SK-N-MC (cell line): Measurements from ENCODE around the gene MEN1.

Experiments
- DNase-seq: peaks from one replicate; pipeline ENCODE4 v3.0.0-alpha.2; 2011; ENCODE audit warnings: low read depth, low spot score
- H3K27ac ChIP-seq: fragments of 200-600 bp; sonication (generic); 2 replicates; pipeline ENCODE4 v1.5.1; 2016; ENCODE audit warnings: mixed run types
- H3K36me3 ChIP-seq: fragments of 200-600 bp; sonication (generic); 2 replicates; pipeline ENCODE4 v1.6.1; 2017; ENCODE audit warnings: antibody characterized with exemption, low read length, mixed read lengths; ENCODE audit not compliant: insufficient read depth
- H3K4me3 ChIP-seq: fragments of 200-600 bp; sonication (generic); 2 replicates; pipeline ENCODE4 v1.5.1; 2016
- H3K9ac ChIP-seq: fragments of 200-600 bp; sonication (generic); 2 replicates; pipeline ENCODE4 v1.8.0; 2017; ENCODE audit warnings: mixed run types, mixed read lengths; ENCODE audit not compliant: insufficient read length
- H3K9me3 ChIP-seq: fragments of 200-600 bp; sonication (generic); 2 replicates; pipeline ENCODE4 v1.6.1; 2017; ENCODE audit warnings: low read depth, mild to moderate bottlenecking, antibody characterized with exemption, low read length, moderate library complexity, mixed read lengths
- EZH2 ChIP-seq: fragments of 200-600 bp; sonication (generic); IDR thresholded peaks from one replicate; pipeline ENCODE4 v1.6.1; 2017; ENCODE audit warnings: antibody characterized with exemption
- FOXP2 ChIP-seq: optimal IDR thresholded peaks from 2 replicates; pipeline ENCODE3; 2011; ENCODE audit warnings: mild to moderate bottlenecking, moderate library complexity; ENCODE audit not compliant: insufficient read depth; ENCODE audit errors: extremely low read length, control extremely low read depth
- POLR2AphosphoS5 ChIP-seq: IDR thresholded peaks from 2 replicates; pipeline ENCODE4 v1.6.1; 2012; ENCODE audit warnings: mild to moderate bottlenecking, low read depth, low read length, borderline replicate concordance

MEN1 gene

GRCh38 chr11:64787526-64788320 is 22.6 kb downstream of the MEN1 start:
- H3K9me3 ChIP-seq, result no peaks in the 10 kb centered on the region
- H3K9ac ChIP-seq, result no peak overlapping the region
- no peak overlapping the region for H3K4me3 ChIP-seq
- TF ChIP-seq POLR2AphosphoS5 (0 out of 2 replicates have a peak, but pooled peaks have one; percentile 9), EZH2 (no peak)
- DNase-seq, result no peak
- H3K36me3 ChIP-seq, result no peaks in the 10 kb centered on the region
- no peak overlapping the region for H3K27ac ChIP-seq

GRCh38 chr11:64786308-64786707 is 24.0 kb downstream of the MEN1 start:
- DNase-seq, result no peak
- no peak overlapping the region for H3K4me3 ChIP-seq
- H3K27ac ChIP-seq, result no peak overlapping the region
- H3K36me3 ChIP-seq, result no peaks in the 10 kb centered on the region
- no peak for TF ChIP-seq FOXP2
- no peak for TF ChIP-seq EZH2
- no peak for TF ChIP-seq POLR2AphosphoS5
- H3K9me3 ChIP-seq, result no peaks in the 10 kb centered on the region
- no peak overlapping the region for H3K9ac ChIP-seq

- H3K27ac ChIP-seq, result no peak overlapping the region
- no peak for TF ChIP-seq EZH2
- no peak for TF ChIP-seq FOXP2
- no peak for TF ChIP-seq POLR2AphosphoS5
- no peak for DNase-seq
- H3K9ac ChIP-seq, result no peak overlapping the region
- no peaks in the 10 kb centered on the region for H3K9me3 ChIP-seq
- no peaks in the 10 kb centered on the region for H3K36me3 ChIP-seq
- H3K4me3 ChIP-seq, result no peak overlapping the region
These were observed 25.4 kb downstream of the MEN1 start for GRCh38 chr11:64784813-64785581.

- TF ChIP-seq FOXP2, result peak; percentile 85
- no peak for TF ChIP-seq EZH2
- peak; percentile 91 for TF ChIP-seq POLR2AphosphoS5
- Histone ChIP-seq H3K27ac (peak within 1 kb of the TSS; percentile 97), H3K4me3 (peak within 1 kb of the TSS; percentile 96), H3K9ac (peak within 1 kb of the TSS; percentile 99), H3K9me3 (no peaks in the 10 kb centered on the region), H3K36me3 (peaks cover 39% of the 10 kb centered on the region)
- DNase-seq, result peak; percentile 99
These were observed 31.7 kb downstream of the MEN1 start, which contains the start of gene SF1 for GRCh38 chr11:64778473-64779298. Gene SF1 (minus strand): TSS chr11:64778542. CDS start chr11:64778392, 150 bp downstream.

GRCh38 chr11:64778223-64778472 is 32.2 kb downstream of the MEN1 start:
- H3K36me3 ChIP-seq, result peaks cover 44% of the 10 kb centered on the region
- no peaks in the 10 kb centered on the region for H3K9me3 ChIP-seq
- peak overlapping the region; percentile 88 for H3K4me3 ChIP-seq
- TF ChIP-seq POLR2AphosphoS5 (no peak; the same call in 1 of the 2 replicates), FOXP2 (no peak), EZH2 (no peak)
- H3K9ac ChIP-seq, result peak overlapping the region; percentile 99
- no peak for DNase-seq
- H3K27ac ChIP-seq, result peak overlapping the region; percentile 97

- H3K27ac ChIP-seq, result peak overlapping the region; percentile 97
- H3K4me3 ChIP-seq, result peak overlapping the region; percentile 96
- H3K9ac ChIP-seq, result peak overlapping the region; percentile 99
- DNase-seq, result no peak
- TF ChIP-seq EZH2, result no peak
- peak; percentile 20; the same call in 1 of the 2 replicates for TF ChIP-seq POLR2AphosphoS5
- TF ChIP-seq FOXP2, result no peak
- peaks cover 49% of the 10 kb centered on the region for H3K36me3 ChIP-seq
- H3K9me3 ChIP-seq, result no peaks in the 10 kb centered on the region
These were observed 32.7 kb downstream of the MEN1 start for GRCh38 chr11:64777449-64778222.

- TF ChIP-seq POLR2AphosphoS5 (peak; percentile 13; the same call in 1 of the 2 replicates), EZH2 (no peak)
- Histone ChIP-seq H3K36me3 (peaks cover 57% of the 10 kb centered on the region), H3K4me3 (peak overlapping the region; percentile 96), H3K27ac (no peak overlapping the region), H3K9me3 (no peaks in the 10 kb centered on the region), H3K9ac (peak overlapping the region; percentile 92)
- no peak for DNase-seq
These were observed 33.5 kb downstream of the MEN1 start for GRCh38 chr11:64776875-64777274.
